DMS79 (cell line): ENCODE data around the gene KCTD17.

ENCODE experiments used
- DNase-seq: peaks from one replicate; lab custom pipeline; 2025; lab: John Stamatoyannopoulos, UW

Gene KCTD17

DNA sequence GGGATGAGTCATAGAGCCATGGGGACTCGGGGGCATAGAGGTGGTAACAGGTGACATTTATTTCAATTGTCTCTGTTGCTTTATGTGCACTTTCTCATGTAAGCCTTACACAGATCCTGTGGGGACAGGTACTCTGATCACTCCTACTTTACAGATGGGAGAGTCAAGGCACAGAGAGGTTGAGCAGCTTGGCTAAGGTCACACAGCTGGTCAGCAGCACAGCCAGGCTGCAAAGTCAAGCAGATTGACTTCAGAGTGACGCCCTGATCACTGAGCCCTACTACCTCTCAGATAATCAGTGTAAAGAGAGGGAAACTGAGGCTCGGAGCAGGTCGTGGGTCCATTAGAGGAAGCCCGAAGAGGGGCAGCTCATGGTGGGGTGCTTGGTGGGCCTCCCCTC, 54.4 kb downstream of the KCTD17 start:
- DNase-seq, result no peak

DNA sequence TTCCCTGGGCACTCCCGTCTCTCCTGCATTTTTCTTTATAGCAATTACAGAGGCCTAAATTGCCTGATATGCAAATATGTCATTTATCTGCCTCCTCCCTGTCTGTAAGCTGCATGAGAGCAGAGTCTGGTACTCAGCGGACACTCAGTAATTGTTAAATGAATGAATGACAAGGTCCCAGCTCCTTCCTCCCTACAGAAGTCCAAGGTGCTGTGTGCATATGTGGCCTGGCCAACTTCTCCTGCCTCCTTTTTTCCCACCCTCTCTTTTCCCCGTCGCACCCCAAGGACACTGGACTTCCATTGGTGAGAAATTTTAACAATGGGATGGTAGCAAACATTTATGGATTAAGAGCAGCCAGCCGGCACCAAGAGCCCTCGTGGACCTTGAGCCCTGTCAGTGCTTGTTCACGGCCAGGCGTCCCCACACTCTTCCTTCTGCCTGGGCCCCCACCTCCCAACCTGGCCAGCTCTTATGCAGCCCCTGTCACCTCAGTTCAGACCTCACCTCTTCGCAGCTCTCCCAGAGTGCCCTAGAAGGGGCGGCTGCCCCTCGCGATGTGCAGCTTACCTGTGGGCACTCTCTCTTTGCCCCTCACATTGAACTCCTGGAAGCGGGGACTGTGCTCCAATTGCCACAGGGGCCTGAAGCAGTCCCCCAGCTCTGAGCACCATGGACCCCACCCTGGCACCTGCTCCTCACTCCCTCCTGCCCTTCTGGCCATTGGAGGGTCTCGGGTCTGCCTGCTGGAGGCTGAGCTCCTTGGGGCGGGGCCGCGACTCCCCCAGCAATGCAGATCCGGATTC, 56.5 kb downstream of the KCTD17 start:
- no peak for DNase-seq

GRCh38 chr22:37109242-37109917, 57.8 kb downstream of the KCTD17 start, which contains the start of gene TMPRSS6:
TSS of gene TMPRSS6 (minus strand) at chr22:37109713. CDS start at chr22:37103417, 6,296 bp downstream.
- DNase-seq, result peak; percentile 27

GRCh38 chr22:37111156-37111717, 59.7 kb downstream of the KCTD17 start:
- no peak for DNase-seq

DNA sequence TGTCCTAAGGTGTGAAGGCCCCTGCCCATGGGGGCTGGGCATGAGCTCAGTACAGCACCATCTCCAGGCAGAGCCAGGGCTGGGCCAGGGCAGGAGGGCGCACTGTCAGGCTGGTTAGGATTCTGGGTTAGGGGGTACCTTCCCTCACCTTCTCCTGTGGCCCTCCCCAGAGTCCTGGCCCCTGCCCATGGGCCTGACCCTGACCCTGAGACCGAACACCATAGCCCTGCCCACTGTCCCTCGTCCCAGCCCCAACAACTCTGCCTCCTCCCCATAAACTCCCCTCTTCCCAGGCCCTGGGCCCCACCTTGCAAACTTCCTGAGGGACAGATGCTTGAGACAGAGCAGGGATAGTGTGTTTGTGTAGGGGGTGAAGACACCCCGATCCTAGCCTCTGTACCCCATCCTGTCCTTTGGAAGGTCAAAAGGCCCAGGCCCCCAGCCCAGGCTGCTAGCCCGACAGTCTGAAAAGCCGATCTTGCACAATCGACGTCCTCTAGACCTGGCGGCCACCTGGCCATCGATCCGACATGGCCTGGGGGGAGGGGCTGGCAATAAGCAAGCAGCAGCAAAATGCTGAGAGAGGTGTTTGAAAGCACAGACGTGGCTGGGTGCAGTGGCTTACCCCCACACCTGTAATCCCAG, 60.7 kb downstream of the KCTD17 start:
- DNase-seq, result no peak
